ENCODE data around the gene SEC61B. TPM values are rescaled to one million over a fixed set of nuclear protein-coding genes. Genes with fewer than 3 reads are reported as not detected.

SEC61B gene
- total RNA-seq, 2 donors from 2014 or later: 67.7 to 126 TPM

GRCh38 chr9:99239341-99240060 is 17.4 kb downstream of the SEC61B start:
- intact Hi-C loops (cut with DNase I): no loop called here
- Histone ChIP-seq H3K9me3 (no peaks in the 10 kb centered on the region), H3K4me1 (replicated peaks) (no peaks in the 10 kb centered on the region), H3K27me3 (replicated peaks; ENCODE audit: insufficient read depth) (no peaks in the 10 kb centered on the region), H3K4me3 (no peak overlapping the region), H3K27ac (no peak overlapping the region), H3K36me3 (no peaks in the 10 kb centered on the region)
- no peak for DNase-seq (ENCODE audit: low spot score)
- WGBS: 65% methylated on average over 6 of the region's 6 CpGs
- no peak for TF ChIP-seq CTCF (IDR thresholded peaks at IDR 0.05)
- no peak for TF ChIP-seq POLR2A (IDR thresholded peaks at IDR 0.05)
- no peak for TF ChIP-seq POLR2AphosphoS5 (IDR thresholded peaks at IDR 0.05)

- DNase-seq (ENCODE audit: low spot score): no peak
- H3K4me1 ChIP-seq (replicated peaks): no peaks in the 10 kb centered on the region
- no peak for TF ChIP-seq POLR2AphosphoS5 (IDR thresholded peaks at IDR 0.05)
- no peak for TF ChIP-seq CTCF (IDR thresholded peaks at IDR 0.05)
- no peak for TF ChIP-seq POLR2A (IDR thresholded peaks at IDR 0.05)
- H3K9me3 ChIP-seq: no peaks in the 10 kb centered on the region
- H3K27me3 ChIP-seq (replicated peaks; ENCODE audit: insufficient read depth): no peaks in the 10 kb centered on the region
- H3K27ac ChIP-seq: no peak overlapping the region
- no peak overlapping the region for H3K4me3 ChIP-seq
- intact Hi-C loops (cut with DNase I): no loop called here
- 64% methylated on average over 7 of the region's 7 CpGs for WGBS
- no peaks in the 10 kb centered on the region for H3K36me3 ChIP-seq
These were observed 19.0 kb downstream of the SEC61B start for GRCh38 chr9:99241106-99241505.

GRCh38 chr9:99244344-99245260 is 22.5 kb downstream of the SEC61B start:
- Histone ChIP-seq H3K36me3 (no peaks in the 10 kb centered on the region), H3K27me3 (replicated peaks; ENCODE audit: insufficient read depth) (no peaks in the 10 kb centered on the region), H3K4me1 (replicated peaks) (no peaks in the 10 kb centered on the region), H3K9me3 (no peaks in the 10 kb centered on the region), H3K27ac (no peak overlapping the region), H3K4me3 (no peak overlapping the region)
- TF ChIP-seq POLR2A (IDR thresholded peaks at IDR 0.05): no peak
- DNase-seq (ENCODE audit: low spot score): no peak
- intact Hi-C loops (cut with DNase I): no loop called here
- 85% methylated on average over 3 of the region's 3 CpGs for WGBS

- Histone ChIP-seq H3K27ac (no peak overlapping the region), H3K4me1 (replicated peaks) (no peaks in the 10 kb centered on the region)
These were observed 27.5 kb downstream of the SEC61B start for GRCh38 chr9:99249619-99250018.

More at GRCh38 chr9:99249619-99250018, 27.5 kb downstream of the SEC61B start:
- H3K36me3 ChIP-seq: no peaks in the 10 kb centered on the region
- no peaks in the 10 kb centered on the region for H3K27me3 ChIP-seq (replicated peaks; ENCODE audit: insufficient read depth)
- DNase-seq (ENCODE audit: low spot score): no peak
- TF ChIP-seq POLR2AphosphoS5 (IDR thresholded peaks at IDR 0.05) (no peak), CTCF (IDR thresholded peaks at IDR 0.05) (no peak), POLR2A (IDR thresholded peaks at IDR 0.05) (no peak)
- H3K9me3 ChIP-seq: no peaks in the 10 kb centered on the region
- H3K4me3 ChIP-seq: no peak overlapping the region
- intact Hi-C loops (cut with DNase I): loop anchor here (10.0 kb wide), 1 partner anchor 575 kb away; the partner anchor contains the start of gene NR4A3
